Measurements from ENCODE around the gene NTRK1. TPM values are rescaled to one million over a fixed set of nuclear protein-coding genes. Genes with fewer than 3 reads are reported as not detected.

Gene NTRK1
- total RNA-seq, 1 experiment from 2014 or later: 0.33 TPM

GRCh38 chr1:156823210-156823790, 37.4 kb upstream of the NTRK1 start:
- CTCF ChIA-PET: interaction anchor here (0.9 to 11.2 kb wide), 8 partner anchors 10 to 540 kb away, joined by 3 to 185 read pairs (median 10); partner anchors contain the start of genes NTRK1 and PEAR1
- TF ChIP-seq, protein P1, sequence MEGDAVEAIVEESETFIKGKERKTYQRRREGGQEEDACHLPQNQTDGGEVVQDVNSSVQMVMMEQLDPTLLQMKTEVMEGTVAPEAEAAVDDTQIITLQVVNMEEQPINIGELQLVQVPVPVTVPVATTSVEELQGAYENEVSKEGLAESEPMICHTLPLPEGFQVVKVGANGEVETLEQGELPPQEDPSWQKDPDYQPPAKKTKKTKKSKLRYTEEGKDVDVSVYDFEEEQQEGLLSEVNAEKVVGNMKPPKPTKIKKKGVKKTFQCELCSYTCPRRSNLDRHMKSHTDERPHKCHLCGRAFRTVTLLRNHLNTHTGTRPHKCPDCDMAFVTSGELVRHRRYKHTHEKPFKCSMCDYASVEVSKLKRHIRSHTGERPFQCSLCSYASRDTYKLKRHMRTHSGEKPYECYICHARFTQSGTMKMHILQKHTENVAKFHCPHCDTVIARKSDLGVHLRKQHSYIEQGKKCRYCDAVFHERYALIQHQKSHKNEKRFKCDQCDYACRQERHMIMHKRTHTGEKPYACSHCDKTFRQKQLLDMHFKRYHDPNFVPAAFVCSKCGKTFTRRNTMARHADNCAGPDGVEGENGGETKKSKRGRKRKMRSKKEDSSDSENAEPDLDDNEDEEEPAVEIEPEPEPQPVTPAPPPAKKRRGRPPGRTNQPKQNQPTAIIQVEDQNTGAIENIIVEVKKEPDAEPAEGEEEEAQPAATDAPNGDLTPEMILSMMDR (IDR thresholded peaks at IDR 0.05; ENCODE audit: unreplicated experiment): no peak
- Mint-ChIP-seq H3K9me3 (ENCODE audit: unreplicated experiment) (no peaks in the 10 kb centered on the region), H3K36me3 (ENCODE audit: insufficient read depth, unreplicated experiment) (no peaks in the 10 kb centered on the region), H3K4me3 (ENCODE audit: unreplicated experiment) (no peak overlapping the region), H3K4me1 (ENCODE audit: insufficient read depth, unreplicated experiment) (peaks cover 14% of the 10 kb centered on the region), H3K27ac (ENCODE audit: low read depth, unreplicated experiment) (no peak overlapping the region), H3K27me3 (ENCODE audit: insufficient read depth, unreplicated experiment) (no peaks in the 10 kb centered on the region)
- POLR2A ChIA-PET: no interaction called here
- intact Hi-C loops (cut with micrococcal nuclease): no loop called here
- no peak for DNase-seq (ENCODE audit: unreplicated experiment)
- no TSS peak for BruUV-seq (replicated peaks)

DNA sequence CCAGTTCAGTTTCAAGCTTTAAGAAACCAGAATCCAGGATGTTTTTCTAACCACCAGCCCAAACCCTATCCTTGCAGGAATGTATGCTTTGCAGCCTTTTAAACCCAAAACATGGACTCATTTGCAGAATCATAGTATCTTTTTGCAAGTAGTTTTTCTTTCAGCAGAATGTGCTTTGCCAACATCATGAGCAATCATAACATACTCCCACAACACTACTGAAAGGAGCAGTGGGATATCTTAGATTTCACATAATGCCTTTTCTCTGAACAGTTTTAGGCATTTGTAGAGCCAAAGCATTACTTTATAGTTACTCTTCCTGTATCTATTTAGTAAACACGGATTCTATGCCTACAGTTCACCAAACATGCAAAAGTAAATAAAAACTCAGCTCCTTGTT, 34.0 kb upstream of the NTRK1 start:
- H3K36me3 Mint-ChIP-seq (ENCODE audit: insufficient read depth, unreplicated experiment): no peaks in the 10 kb centered on the region
- BruUV-seq (replicated peaks): no TSS peak
- no peak overlapping the region for H3K4me3 Mint-ChIP-seq (ENCODE audit: unreplicated experiment)
- peaks cover 10% of the 10 kb centered on the region for H3K27me3 Mint-ChIP-seq (ENCODE audit: insufficient read depth, unreplicated experiment)
- intact Hi-C loops (cut with micrococcal nuclease): no loop called here
- POLR2A ChIA-PET: no interaction called here
- DNase-seq (ENCODE audit: unreplicated experiment): no peak
- H3K4me1 Mint-ChIP-seq (ENCODE audit: insufficient read depth, unreplicated experiment): peaks cover 14% of the 10 kb centered on the region
- no peak overlapping the region for H3K27ac Mint-ChIP-seq (ENCODE audit: low read depth, unreplicated experiment)
- CTCF ChIA-PET: interaction anchor here (0.6 to 11.2 kb wide), 7 partner anchors 9 to 667 kb away, joined by 3 to 185 read pairs (median 5); partner anchors contain the start of genes NTRK1 and PEAR1
- no peaks in the 10 kb centered on the region for H3K9me3 Mint-ChIP-seq (ENCODE audit: unreplicated experiment)
- TF ChIP-seq, protein P1 (IDR thresholded peaks at IDR 0.05; ENCODE audit: unreplicated experiment): no peak

- H3K9me3 Mint-ChIP-seq (ENCODE audit: unreplicated experiment): no peaks in the 10 kb centered on the region
- H3K27me3 Mint-ChIP-seq (ENCODE audit: insufficient read depth, unreplicated experiment): peaks cover 24% of the 10 kb centered on the region
- POLR2A ChIA-PET: interaction anchor here (0.6 to 0.9 kb wide), 2 partner anchors 12 to 20 kb away, joined by 3 read pairs; partner anchors contain the start of gene SH2D2A
- CTCF ChIA-PET: interaction anchor here (0.6 to 11.2 kb wide), 7 partner anchors 11 to 109 kb away, joined by 3 to 185 read pairs (median 5); partner anchors contain the start of gene NTRK1
- BruUV-seq (replicated peaks): no TSS peak
- no peak for DNase-seq (ENCODE audit: unreplicated experiment)
- no peak overlapping the region for H3K4me3 Mint-ChIP-seq (ENCODE audit: unreplicated experiment)
- intact Hi-C loops (cut with micrococcal nuclease): no loop called here
- no peaks in the 10 kb centered on the region for H3K4me1 Mint-ChIP-seq (ENCODE audit: insufficient read depth, unreplicated experiment)
- TF ChIP-seq, protein P1 (IDR thresholded peaks at IDR 0.05; ENCODE audit: unreplicated experiment): no peak
- no peaks in the 10 kb centered on the region for H3K36me3 Mint-ChIP-seq (ENCODE audit: insufficient read depth, unreplicated experiment)
- H3K27ac Mint-ChIP-seq (ENCODE audit: low read depth, unreplicated experiment): no peak overlapping the region
Observed at GRCh38 chr1:156828400-156829124, 32.1 kb upstream of the NTRK1 start.

- Mint-ChIP-seq H3K27me3 (ENCODE audit: insufficient read depth, unreplicated experiment) (peaks cover 54% of the 10 kb centered on the region), H3K4me1 (ENCODE audit: insufficient read depth, unreplicated experiment) (no peaks in the 10 kb centered on the region), H3K27ac (ENCODE audit: low read depth, unreplicated experiment) (no peak overlapping the region), H3K36me3 (ENCODE audit: insufficient read depth, unreplicated experiment) (no peaks in the 10 kb centered on the region), H3K4me3 (ENCODE audit: unreplicated experiment) (no peak overlapping the region), H3K9me3 (ENCODE audit: unreplicated experiment) (no peaks in the 10 kb centered on the region)
- TF ChIP-seq, protein P1 (IDR thresholded peaks at IDR 0.05; ENCODE audit: unreplicated experiment): no peak
- DNase-seq (ENCODE audit: unreplicated experiment): no peak
- no TSS peak for BruUV-seq (replicated peaks)
- CTCF ChIA-PET: interaction anchor here (0.7 to 3.2 kb wide), 10 partner anchors 19 to 127 kb away, joined by 3 to 11 read pairs (median 4); partner anchors contain the start of gene CRABP2
- POLR2A ChIA-PET: no interaction called here
- intact Hi-C loops (cut with micrococcal nuclease): no loop called here
Observed at GRCh38 chr1:156832434-156832833, 28.2 kb upstream of the NTRK1 start.
